Kidney (tissue), 14 donors: ENCODE results near the gene PKNOX2. TPM values are rescaled to one million over a fixed set of nuclear protein-coding genes. Genes with fewer than 3 reads are reported as not detected.

ENCODE experiments used
- DNase-seq, 5 donors: peaks; one replicate each; pipeline ENCODE4 v3.0.0-alpha.2; 2013 to 2020
- FAIRE-seq: peaks from 2 replicates; lab custom pipeline; 2012; peaks lifted over from hg19 to GRCh38; lab: Jason Lieb, UNC
- H3K27ac ChIP-seq, 2 donors: one replicate each; pipeline ENCODE4 v1.7.0; 2013; ENCODE audit warnings: low read depth in 2 of 2, low read length in 2 of 2, inconsistent platforms in 1 of 2
- H3K27me3 ChIP-seq: one replicate; pipeline ENCODE4 v1.7.1; 2013; ENCODE audit warnings: low read length, inconsistent platforms; ENCODE audit not compliant: control insufficient read depth, insufficient read depth
- H3K36me3 ChIP-seq, 3 donors: one replicate each; pipeline versions ENCODE4 v1.7.0 to v1.7.1; 2013; ENCODE audit warnings: low read length in 3 of 3, control low read depth in 1 of 3, inconsistent platforms in 1 of 3; ENCODE audit not compliant: insufficient read depth in 3 of 3, control insufficient read depth in 2 of 3
- H3K4me1 ChIP-seq, 3 donors: one replicate each; pipeline versions ENCODE4 v1.7.0 to v1.7.1; 2013; ENCODE audit warnings: low read length in 3 of 3, inconsistent platforms in 1 of 3, low read depth in 1 of 3; ENCODE audit not compliant: control insufficient read depth in 2 of 3, insufficient read depth in 2 of 3
- H3K4me3 ChIP-seq, 3 donors: one replicate each; pipeline versions ENCODE4 v1.7.0 to v1.8.1; 2013; ENCODE audit warnings: low read length in 3 of 3, control low read depth in 1 of 3, inconsistent platforms in 1 of 3
- H3K9ac ChIP-seq, 3 donors: one replicate each; pipeline versions ENCODE4 v1.7.0 to v1.7.1; 2013; ENCODE audit warnings: low read length in 3 of 3, control low read depth in 1 of 3, inconsistent platforms in 1 of 3
- H3K9me3 ChIP-seq, 3 donors: one replicate each; pipeline versions ENCODE4 v1.7.0 to v1.7.1; 2013; ENCODE audit warnings: low read length in 3 of 3, control low read depth in 1 of 3, inconsistent platforms in 1 of 3; ENCODE audit not compliant: control insufficient read depth in 2 of 3, insufficient read depth in 1 of 3
- CTCF ChIP-seq: IDR thresholded peaks from 3 replicates; pipeline ENCODE4 v1.5.1; 2012; ENCODE audit warnings: mild to moderate bottlenecking, moderate library complexity, borderline replicate concordance; ENCODE audit not compliant: insufficient read depth; ENCODE audit errors: extremely low read depth
- intact Hi-C: fragments of 100-400 bp; cut with DNase I; formaldehyde crosslinking; loops from one replicate; pipeline ENCODE4 v1.11.1; 2022
- polyA plus RNA-seq: library from polyadenylated mRNA; stranded (reverse); fragments of 350-450 nt; fragmentation: Illumina TruSeq; extraction: RNeasy Lipid Tissue Mini Kit (QIAGEN cat#74804); gene quantifications from one replicate; pipeline ENCODE4 v1.2.3, GENCODE V29; 2014; ENCODE audit warnings: low read depth, low replicate concordance; ENCODE audit not compliant: insufficient read depth
- total RNA-seq: library from RNA; stranded (reverse); fragmentation: NEBNext Ultra II Directional; extraction: Animal tissue kit (Norgen Biotek cat#: 25700); gene quantifications from one replicate; pipeline ENCODE4 v1.2.1, GENCODE V29; 2021
- donor health status: control.
- donor health status: control.
- donor health status: control.
- donor health status: control.
- donor health status: control.
- donor health status: DM: yes; HTN: yes; CAD: no.
- donor health status: Normal renal cell carcinoma (clear cell type).

PKNOX2 gene
- total and polyA plus RNA-seq, 2 donors from 2014 or later: 1.5 to 6.0 TPM

DNA sequence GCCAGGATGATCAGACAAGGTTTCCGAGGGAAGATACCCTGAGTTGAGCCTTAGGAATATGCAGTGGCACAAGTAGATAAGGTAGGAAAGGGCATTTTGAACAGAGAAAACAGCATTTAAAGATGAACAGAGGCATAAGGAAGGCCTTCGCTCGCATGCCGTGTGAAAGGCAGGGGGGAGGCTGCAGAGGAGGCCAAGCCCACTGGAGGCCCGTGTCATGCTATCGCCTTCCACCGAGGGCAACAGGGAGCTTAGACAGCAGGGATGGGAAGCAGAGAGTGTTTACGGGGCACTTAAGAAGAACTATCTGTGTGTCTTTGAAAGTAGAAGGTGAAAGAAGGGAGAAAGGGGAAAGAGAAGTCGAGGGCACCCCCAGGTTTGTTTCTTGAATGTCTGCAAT is 148.3 kb downstream of the PKNOX2 start:
- intact Hi-C loops: no loop called here
- DNase-seq (peak in 2 of 5 donors; percentile 9 to 40), FAIRE-seq (no peak)
- Histone ChIP-seq H3K27me3 (no peaks in the 10 kb centered on the region), H3K9ac (no peak overlapping the region), H3K4me3 (no peak overlapping the region), H3K27ac (no peak overlapping the region), H3K9me3 (no peaks in the 10 kb centered on the region), H3K4me1 (peaks cover 0 to 2% (median 0%) of the 10 kb centered on the region in 3 donors), H3K36me3 (no peaks in the 10 kb centered on the region)
- no peak for TF ChIP-seq CTCF

DNA sequence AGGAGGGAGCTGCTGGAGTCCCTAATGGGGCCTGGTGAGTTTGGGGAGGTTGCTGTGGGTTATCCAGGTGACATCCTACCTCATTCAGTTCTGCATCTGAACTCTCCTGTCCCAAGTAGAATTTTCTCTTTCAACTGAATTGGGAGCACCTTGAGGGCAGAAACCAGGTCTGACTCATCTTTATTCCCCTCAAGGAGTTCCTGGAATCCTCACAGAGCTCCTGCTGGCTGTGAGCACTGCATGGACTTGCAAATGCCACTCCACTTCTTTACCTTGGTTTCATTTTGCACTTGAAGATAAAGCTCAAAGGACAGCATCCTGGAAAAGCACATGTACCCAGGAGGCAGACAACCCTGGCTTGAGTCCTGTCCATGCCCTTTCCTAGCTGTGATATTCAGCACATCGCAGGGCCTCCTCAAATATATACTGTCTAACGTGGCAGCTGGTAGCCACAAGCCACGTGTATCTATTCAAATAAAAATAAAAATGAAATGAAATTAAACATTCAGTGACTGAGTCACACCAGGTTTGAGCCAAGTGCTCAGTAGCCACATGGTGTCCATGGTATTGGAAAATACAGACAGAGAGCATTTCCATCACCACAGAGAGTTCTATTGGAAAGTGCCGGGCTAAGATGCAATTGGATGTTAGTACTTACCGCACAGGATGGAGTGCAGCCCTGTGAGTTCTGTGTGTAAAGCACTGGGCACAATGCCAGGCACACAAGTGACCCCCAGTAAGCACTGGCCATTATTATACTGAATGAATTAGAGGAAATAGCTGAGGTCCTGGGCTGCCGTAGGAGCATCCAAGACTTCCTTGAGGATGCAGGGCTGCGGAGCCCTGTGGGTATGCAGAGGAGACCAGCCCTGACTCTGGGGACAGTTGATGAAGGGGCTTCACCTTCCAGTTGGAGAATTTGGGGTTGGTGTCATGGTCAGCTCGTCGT is 149.0 kb downstream of the PKNOX2 start:
- Histone ChIP-seq H3K27ac (no peak overlapping the region), H3K9ac (no peak overlapping the region), H3K9me3 (no peaks in the 10 kb centered on the region), H3K4me3 (no peak overlapping the region), H3K27me3 (no peaks in the 10 kb centered on the region), H3K36me3 (no peaks in the 10 kb centered on the region), H3K4me1 (peaks cover 0 to 2% (median 0%) of the 10 kb centered on the region in 3 donors)
- FAIRE-seq (no peak), DNase-seq (peak in 3 of 5 donors; percentile 8 to 54 (median 24))
- intact Hi-C loops: no loop called here
- TF ChIP-seq CTCF: no peak

DNA sequence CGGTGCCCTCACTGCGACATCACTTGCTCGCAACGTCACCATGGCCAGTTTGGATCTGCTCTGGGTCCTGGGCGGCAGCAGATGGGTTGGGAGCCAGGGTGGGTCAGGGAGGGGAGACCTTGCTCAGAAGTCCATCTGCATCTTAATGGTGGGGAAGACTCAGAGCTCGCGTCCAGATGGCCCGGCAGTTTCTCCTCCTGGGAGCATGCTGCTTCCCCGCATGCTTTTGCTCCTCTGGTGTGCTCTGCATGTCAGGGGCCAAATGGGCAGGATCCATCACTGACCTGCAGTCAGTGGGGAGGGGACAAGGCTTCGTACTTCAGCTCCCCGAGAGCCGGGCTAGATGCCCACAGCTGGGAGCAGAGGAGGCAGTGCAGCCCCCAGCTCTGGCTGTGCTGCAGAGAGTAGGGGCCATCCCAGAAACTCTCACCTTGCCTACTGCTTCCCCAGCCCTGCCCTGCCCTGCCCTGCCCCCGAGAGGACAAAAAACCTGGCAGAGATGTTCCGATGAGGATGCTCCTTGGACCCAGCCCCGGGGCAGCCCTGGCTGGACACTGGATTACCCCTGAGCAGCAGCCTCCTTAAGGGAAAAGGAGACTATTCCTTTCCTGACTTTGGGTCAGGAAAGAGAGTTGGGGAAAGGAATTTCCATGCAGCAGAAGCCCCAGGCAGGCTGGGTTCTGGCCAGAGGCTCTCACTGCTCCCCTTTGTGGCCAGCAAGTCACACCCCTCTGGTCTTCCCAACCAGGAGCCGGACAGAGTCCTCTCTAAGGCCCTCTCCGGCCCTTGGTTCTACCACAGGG is 149.9 kb downstream of the PKNOX2 start:
- Histone ChIP-seq H3K27ac (no peak overlapping the region), H3K9ac (no peak overlapping the region), H3K4me1 (peaks cover 0 to 2% (median 0%) of the 10 kb centered on the region in 3 donors), H3K4me3 (no peak overlapping the region), H3K9me3 (no peaks in the 10 kb centered on the region), H3K27me3 (no peaks in the 10 kb centered on the region), H3K36me3 (no peaks in the 10 kb centered on the region)
- intact Hi-C loops: no loop called here
- DNase-seq (peak in 2 of 5 donors; percentile 7 to 34), FAIRE-seq (no peak)
- TF ChIP-seq CTCF: no peak
